HG02970 (cell line): ENCODE results near the gene ATXN7L2.

ENCODE experiments used
- ATAC-seq: cut with Tn5 transposase; IDR thresholded peaks from one replicate; pipeline ENCODE4 v1.9.1; 2021; ENCODE audit warnings: mild to moderate bottlenecking, moderate library complexity, moderate number of reproducible peaks; ENCODE audit not compliant: unreplicated experiment, low FRiP score

Gene ATXN7L2

GRCh38 chr1:109475261-109475660, 8.4 kb upstream of the ATXN7L2 start:
- ATAC-seq = no peak

DNA sequence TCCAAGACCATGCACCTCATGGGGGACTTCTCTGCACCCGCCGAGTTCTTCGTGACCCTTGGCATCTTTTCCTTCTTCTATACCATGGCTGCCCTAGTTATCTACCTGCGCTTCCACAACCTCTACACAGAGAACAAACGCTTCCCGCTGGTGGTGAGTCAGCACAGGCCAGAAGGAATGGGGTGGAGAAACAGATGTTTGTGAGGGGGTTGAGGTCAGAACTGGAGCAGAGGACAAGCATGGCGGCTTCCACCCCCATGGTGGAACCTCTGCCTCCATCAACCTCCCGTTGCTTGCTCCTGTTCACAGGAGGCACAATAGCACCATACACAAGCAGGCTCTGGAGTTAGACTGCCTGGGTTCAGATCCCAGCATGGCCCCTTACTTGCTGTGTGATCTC, 6.9 kb upstream of the ATXN7L2 start:
- ATAC-seq = no peak

DNA sequence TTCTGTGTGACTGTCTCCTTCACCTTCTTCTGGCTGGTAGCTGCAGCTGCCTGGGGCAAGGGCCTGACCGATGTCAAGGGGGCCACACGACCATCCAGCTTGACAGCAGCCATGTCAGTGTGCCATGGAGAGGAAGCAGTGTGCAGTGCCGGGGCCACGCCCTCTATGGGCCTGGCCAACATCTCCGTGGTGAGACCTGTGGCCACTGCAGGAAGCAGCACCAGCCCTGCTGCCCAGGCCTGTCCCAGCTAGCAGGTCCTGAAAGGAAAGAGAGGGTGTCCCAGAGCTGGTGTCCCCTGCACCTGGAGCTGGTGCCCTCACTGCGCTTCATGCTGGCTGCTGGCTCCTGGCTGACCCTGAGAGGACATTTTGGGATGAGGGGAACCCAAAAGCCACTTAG, 5.9 kb upstream of the ATXN7L2 start:
- ATAC-seq = no peak

DNA sequence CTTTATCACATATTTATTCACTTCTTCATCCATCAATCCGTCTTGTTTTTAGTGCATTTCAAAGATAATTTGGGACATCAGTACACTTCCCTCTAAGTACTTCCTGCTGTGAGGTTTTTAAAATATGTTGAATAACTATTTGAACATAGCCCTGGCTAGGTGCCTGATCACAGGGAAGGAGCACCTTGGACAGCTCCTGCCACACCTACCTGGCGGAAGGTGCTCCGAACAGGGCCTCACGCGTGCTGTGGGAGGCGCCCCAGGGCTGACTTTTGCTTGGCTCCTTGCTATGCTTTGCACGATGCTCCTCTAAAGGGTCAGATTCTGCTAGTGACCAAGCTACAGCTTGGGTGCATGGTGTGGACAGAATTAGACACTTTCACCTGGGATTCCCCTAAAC, 4.9 kb upstream of the ATXN7L2 start:
- no peak for ATAC-seq

DNA sequence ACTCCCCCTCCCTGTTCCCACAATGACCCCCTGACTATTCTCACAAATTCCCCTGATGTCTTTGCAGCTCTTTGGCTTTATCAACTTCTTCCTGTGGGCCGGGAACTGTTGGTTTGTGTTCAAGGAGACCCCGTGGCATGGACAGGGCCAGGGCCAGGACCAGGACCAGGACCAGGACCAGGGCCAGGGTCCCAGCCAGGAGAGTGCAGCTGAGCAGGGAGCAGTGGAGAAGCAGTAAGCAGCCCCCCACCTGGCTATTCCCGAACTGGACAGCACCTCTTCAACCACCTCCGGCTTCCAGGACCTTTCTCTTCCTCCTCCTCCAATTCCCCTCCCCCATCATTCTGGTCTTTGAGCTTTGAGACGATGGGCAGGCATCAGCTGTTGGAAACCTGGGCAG, 4.4 kb upstream of the ATXN7L2 start:
- ATAC-seq = no peak

DNA sequence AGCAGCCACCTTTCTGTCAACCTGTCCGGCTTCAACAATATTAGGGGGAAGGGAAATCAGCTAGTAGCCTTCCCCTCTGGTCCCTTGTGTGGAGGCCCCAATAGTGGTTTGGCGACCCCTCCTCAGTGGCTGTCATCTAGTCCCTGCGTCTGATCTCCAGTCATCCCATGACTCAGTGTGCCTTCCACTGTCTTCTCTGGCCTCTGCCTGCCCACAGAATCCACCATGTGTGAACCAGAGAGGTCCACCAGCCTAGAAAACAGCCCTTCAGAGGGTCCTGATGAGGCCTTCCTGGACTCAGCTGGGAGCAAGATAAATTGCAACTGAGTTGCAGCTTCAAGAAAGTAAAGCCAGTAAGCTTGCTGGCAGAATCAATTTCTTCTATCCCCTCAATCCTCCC, 3.8 kb upstream of the ATXN7L2 start:
- ATAC-seq = no peak

DNA sequence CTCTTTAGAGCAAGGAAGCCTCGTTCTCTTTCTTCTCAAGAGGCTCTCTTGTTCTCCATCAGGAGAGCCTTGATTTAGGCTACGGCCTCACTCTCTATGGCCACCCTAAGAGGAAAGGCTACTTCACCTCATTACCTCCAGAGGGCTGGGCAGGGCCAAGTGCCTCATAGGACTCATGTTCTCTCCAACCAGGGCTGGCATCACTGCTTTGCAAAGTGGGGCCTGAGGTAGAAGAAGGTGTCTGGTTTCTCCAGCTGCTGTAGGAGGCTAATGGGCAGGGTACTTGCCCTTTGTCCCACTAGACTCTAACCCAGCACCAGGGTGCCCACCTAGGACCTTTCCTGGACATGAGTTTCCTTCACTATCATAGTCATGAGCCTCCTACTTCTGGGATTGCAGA, 2.1 kb upstream of the ATXN7L2 start:
- ATAC-seq = no peak

DNA sequence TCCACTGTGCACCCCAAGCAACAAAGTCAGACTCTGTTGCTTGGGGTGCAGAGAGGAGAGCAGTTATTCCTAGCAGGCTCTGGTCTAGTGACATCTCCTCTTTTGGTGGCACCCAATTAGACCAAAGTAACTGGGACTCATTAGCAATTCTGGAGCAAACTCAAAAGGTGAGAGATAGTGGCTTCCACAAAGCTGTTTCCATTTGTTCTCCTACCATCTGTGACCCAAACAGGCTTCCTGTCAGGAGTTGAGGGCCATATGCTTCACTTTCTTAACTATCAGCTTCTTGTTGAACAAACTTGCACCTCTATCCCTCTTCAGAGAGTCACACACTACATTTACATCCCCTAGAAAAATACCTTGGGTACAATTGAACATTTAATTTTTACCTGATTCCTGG, 1.5 kb upstream of the ATXN7L2 start:
- no peak for ATAC-seq

- peak; percentile 4 for ATAC-seq
Observed at GRCh38 chr1:109482791-109483671, 674 bp upstream of the ATXN7L2 start.

DNA sequence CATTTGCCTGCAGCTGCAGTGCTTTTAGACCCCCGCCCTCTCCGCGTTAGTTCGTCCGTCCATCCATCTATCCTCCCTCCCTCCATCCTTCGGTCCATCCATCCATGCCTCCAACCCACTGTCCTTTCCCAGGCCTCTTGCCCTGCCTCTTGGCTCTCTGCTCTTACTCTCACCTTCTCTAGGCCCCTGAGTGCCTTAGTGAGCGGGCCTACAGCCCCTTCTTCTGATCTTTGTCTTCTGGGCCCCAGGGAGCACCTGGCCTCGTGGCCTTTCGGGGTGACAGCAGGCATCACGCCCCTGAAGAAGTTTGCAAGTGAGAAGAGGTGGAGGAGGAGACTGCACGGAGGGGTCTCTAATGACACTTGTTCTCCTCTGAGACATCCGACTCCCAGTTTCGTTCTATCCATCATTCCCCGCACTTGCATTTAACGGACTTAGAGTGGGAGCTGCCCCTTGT, 842 bp downstream of the ATXN7L2 start:
- no peak for ATAC-seq

GRCh38 chr1:109485001-109485400, 1.3 kb downstream of the ATXN7L2 start:
- no peak for ATAC-seq

DNA sequence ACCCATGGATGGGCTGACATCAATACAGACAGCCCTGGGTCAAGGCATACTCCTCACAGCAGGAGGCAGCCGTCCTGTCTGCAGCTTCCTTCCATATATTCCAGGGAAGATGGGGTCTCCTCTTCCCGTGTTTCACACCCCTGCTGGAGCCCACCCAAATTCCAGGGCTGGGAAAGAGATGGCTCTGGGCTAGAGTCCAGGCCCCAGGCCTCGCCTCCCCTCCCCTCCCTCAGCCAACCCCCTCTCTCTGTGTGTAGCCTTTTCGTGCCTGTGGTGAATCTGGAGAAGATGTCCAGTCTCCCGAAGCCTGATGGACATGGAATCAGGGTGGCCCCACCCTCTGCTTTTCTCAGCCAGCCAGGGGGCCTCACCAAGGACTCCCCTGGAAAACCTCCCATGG, 3.6 kb downstream of the ATXN7L2 start:
- no peak for ATAC-seq

GRCh38 chr1:109488201-109488600, 4.5 kb downstream of the ATXN7L2 start:
- no peak for ATAC-seq

GRCh38 chr1:109488696-109489095, 5.0 kb downstream of the ATXN7L2 start:
- no peak for ATAC-seq

DNA sequence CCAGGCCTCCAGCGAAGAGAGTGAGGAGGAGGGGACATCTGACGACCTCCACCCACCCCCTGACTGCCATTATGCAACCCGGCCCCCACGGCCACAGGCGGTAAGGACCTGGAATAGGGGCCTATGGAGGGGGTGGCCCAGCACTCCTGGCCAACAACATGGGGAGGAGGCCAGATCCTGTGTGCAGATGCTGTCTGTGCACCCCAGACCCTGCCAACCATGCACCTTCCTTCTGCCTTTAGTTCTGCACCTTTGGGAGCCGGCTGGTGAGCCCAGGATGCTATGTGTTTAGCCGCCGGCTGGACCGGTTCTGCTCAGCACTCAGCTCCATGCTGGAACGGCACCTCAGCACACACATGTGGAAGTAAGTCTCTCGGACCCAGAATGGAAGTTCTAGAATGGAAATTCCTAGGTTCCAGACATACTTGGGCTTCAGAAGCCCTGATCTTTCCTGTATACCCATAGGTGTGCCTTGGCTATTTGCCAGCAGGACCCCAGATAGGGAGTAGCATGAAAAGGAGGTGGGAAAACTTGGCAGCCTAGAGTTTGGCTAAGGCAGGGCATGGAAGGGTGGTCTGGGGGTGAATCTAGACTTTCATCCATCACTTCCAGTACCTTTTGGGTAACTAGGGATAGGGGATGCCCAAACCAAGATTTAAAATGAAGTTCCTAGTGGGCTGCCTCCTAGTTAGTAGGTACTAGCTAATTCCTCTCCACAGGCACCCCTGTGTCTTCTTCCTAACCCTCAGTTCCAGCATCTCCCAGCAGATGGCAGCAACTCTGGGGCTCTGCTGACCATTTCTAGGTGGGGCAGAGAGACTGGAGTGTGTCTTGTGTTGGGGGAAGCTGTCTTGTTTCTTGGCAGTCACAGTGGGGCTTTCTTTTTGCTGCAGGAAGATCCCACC, 6.6 kb downstream of the ATXN7L2 start:
- ATAC-seq = no peak

GRCh38 chr1:109490934-109491302, 7.2 kb downstream of the ATXN7L2 start:
- no peak for ATAC-seq

DNA sequence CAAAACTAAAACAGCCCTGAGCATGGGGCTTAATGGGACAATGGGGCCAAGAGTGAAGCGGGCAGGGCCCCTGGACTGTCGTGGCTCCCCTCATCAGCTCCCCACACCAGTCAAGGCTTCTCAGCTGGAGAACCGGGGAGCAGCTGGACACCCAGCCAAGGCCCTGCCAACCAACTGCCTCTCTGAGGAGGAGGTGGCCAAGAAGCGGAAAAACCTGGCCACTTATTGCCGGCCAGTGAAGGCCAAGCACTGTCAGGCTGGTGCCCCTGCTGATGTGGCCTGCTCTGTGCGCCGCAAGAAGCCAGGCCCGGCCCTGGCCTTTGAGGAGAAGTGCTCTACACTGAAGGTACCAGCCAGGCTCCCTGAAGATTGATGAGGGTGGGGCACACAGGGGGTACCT, 7.7 kb downstream of the ATXN7L2 start:
- ATAC-seq = no peak

DNA sequence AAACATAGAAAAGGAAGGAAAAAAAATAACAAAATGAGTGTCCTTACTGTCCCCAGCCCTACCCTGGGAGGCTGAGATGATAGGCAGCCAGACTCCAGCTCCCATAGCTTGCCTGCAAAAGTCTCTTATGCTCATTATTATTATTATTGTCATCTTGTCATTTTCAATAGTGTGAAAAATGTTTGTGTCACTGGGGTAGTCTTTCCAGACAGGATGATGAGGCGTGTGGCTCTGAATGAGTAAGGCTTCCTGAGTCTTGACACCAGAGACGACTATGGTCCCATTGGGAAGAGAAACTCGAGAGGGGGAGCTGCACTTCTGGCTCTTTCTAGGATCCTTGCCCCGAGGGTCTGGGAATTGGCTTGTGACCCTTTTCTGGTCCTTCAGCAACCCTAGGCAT, 9.1 kb downstream of the ATXN7L2 start:
- ATAC-seq = no peak

GRCh38 chr1:109493227-109493626, 9.5 kb downstream of the ATXN7L2 start:
- no peak for ATAC-seq

DNA sequence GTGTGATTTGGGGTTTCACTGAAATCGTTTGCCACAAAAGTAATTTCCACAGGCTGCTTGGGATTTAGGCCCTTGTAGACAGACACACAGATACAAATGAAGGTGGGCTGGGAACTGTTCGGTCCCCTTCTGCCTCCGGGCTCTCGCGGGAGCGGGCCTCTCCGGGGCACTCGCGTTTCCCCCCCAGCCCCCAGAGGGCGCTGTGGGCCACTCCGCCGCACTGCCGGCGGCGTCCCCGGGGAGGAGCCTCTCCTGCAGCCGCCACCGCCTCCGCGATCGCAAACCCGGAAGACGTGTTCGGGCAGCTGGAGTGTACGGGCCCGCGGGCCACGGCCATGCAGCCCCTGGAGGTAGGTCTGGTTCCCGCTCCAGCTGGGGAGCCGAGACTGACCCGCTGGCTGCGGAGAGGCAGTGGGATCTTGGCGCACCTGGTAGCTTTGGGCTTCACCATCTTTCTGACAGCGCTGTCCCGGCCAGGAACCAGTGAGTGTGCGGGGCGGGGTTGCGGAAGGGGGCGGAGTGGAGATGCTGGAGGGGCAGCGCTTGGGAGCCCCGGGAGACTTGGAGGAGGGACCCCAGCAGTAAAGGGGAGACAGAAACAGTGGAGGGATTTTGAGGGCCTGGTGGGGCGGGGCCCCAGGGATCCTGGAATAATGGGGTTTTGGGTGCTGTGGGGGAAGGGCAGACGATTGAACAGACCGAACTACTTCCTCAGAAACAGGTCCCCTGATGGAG, 10.3 kb downstream of the ATXN7L2 start, which contains the start of gene CYB561D1:
Gene CYB561D1 (plus strand): TSS at position 290 of the 735 bp plus-strand sequence. CDS start 46 bp downstream, at position 336.
- ATAC-seq = peak; percentile 83

- no peak for ATAC-seq
Observed at GRCh38 chr1:109495738-109496137, 12.0 kb downstream of the ATXN7L2 start.
